NK-92 treated with Interleukin-12 subunit alpha and Interleukin-12 subunit beta, amount 100 ng/mL, for 24 hours (cell line): Measurements from ENCODE around the gene NDUFB6.
"Not testable (repeated sequence)": the region's sequence is repeated elsewhere in the genome, so short reads cannot be mapped to it uniquely, and the experiment has no call there.

Experiments used
- DNase-seq: peaks from one replicate; lab custom pipeline; 2025; lab: John Stamatoyannopoulos, UW

The NDUFB6 gene

DNA sequence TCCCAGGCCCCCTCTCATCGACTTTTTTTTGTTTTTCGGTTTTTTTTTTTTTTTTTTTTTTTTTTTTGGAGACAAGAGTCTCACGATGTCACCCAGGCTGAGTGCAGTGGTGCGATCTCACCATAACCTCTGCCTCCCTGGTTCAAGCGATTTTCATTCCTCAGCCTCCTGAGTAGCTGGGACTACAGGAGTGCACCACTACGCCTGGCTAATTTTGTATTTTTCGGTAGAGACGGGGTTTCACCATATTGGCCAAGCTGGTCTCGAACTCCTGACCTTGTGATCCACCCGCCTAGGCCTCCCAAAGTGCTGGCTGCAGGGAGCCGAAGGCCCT lies 48.4 kb downstream of the NDUFB6 start:
- not testable (repeated sequence) for DNase-seq

- DNase-seq, result no peak
Observed at GRCh38 chr9:32523910-32524309, 49.0 kb downstream of the NDUFB6 start.

GRCh38 chr9:32518276-32518675 lies 54.7 kb downstream of the NDUFB6 start:
- no peak for DNase-seq

- DNase-seq, result no peak
Observed at GRCh38 chr9:32516241-32516640, 56.7 kb downstream of the NDUFB6 start.

GRCh38 chr9:32508728-32509127 lies 64.2 kb downstream of the NDUFB6 start:
- DNase-seq, result no peak

DNA sequence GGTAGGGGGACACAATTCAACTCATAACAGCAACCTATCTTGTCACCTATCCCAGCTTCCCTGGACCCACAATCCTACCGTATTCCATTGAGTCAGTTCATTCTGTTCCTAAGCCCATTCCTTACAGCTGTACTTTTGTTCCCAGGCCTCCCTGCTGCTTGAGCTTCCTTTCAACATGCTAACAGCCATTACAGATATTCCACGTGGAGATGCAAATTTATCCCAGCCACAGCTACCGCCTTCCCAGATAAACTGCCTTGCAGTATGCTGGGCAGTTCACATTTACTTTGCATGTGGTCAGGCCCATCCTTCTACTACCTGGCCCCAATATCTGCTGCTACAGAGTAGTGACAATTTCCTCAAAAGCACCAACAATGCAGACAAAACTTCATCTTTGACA lies 70.0 kb downstream of the NDUFB6 start:
- no peak for DNase-seq
